GM18526 (cell line): Measurements from ENCODE around the gene GAMT.

ENCODE experiments used
- POLR2A ChIP-seq: IDR thresholded peaks from 3 replicates; pipeline ENCODE4 v1.6.1; 2011; ENCODE audit not compliant: insufficient read length; ENCODE audit errors: extremely low read depth

The GAMT gene

GRCh38 chr19:1401138-1401888 is at the start of gene GAMT:
GAMT (minus strand) TSS chr19:1401542; CDS start chr19:1401476, 66 bp downstream.
- TF ChIP-seq POLR2A, result peak; percentile 53

GRCh38 chr19:1449467-1450442 is 48.4 kb upstream of the GAMT start, which contains the start of gene APC2:
APC2 (plus strand) TSS chr19:1450121; CDS start chr19:1453002, 2,881 bp downstream.
- TF ChIP-seq POLR2A, result no peak

GRCh38 chr19:1447944-1448343 is 46.6 kb upstream of the GAMT start:
- no peak for TF ChIP-seq POLR2A

- no peak for TF ChIP-seq POLR2A
Observed at GRCh38 chr19:1447504-1447903, 46.2 kb upstream of the GAMT start.

GRCh38 chr19:1446713-1447481 is 45.6 kb upstream of the GAMT start:
- no peak for TF ChIP-seq POLR2A

- TF ChIP-seq POLR2A, result no peak
Observed at GRCh38 chr19:1445932-1446712, 44.8 kb upstream of the GAMT start.

GRCh38 chr19:1445185-1445931 is 44.0 kb upstream of the GAMT start:
- no peak for TF ChIP-seq POLR2A

- TF ChIP-seq POLR2A, result no peak
Observed at GRCh38 chr19:1441677-1442438, 40.5 kb upstream of the GAMT start.

GRCh38 chr19:1441022-1441426 is 39.7 kb upstream of the GAMT start:
- TF ChIP-seq POLR2A, result no peak

GRCh38 chr19:1440418-1440801 is 39.1 kb upstream of the GAMT start:
- TF ChIP-seq POLR2A, result no peak

GRCh38 chr19:1438933-1439354 is 37.6 kb upstream of the GAMT start:
- TF ChIP-seq POLR2A, result no peak

GRCh38 chr19:1438035-1438932 is 36.9 kb upstream of the GAMT start, which contains the start of gene RPS15:
RPS15 (plus strand) TSS chr19:1438396; CDS start chr19:1438426, 30 bp downstream.
- peak; percentile 99 for TF ChIP-seq POLR2A

GRCh38 chr19:1437609-1438008 is 36.3 kb upstream of the GAMT start:
- TF ChIP-seq POLR2A, result no peak
